Measurements from ENCODE around the gene WNT6.

GRCh38 chr2:218878486-218878885 lies 18.9 kb downstream of the WNT6 start:
- TF ChIP-seq POLR2A (IDR thresholded peaks at IDR 0.05; ENCODE audit: low read depth, low read length) (no peak), POLR2AphosphoS5 (IDR thresholded peaks at IDR 0.05; ENCODE audit: low read depth, low read length) (no peak)
